Vagina (tissue), 2 donors: ENCODE results near the gene YTHDC2.

ENCODE experiments used
- POLR2A ChIP-seq, 2 donors: fragments of 450-650 bp; IDR thresholded peaks; one replicate each; pipeline ENCODE4 v1.6.1; 2017; ENCODE audit warnings: antibody characterized with exemption in 2 of 2, mild to moderate bottlenecking in 2 of 2, moderate library complexity in 2 of 2
- POLR2AphosphoS5 ChIP-seq, 2 donors: sonication (generic); formaldehyde crosslinking; IDR thresholded peaks; one replicate each; pipeline ENCODE4 v1.9.0; 2017; ENCODE audit warnings: antibody characterized with exemption in 2 of 2, mild to moderate bottlenecking in 2 of 2, low read depth in 1 of 2; ENCODE audit not compliant: insufficient read depth in 1 of 2
- TF ChIP-seq, protein P1 (sequence below), 3 experiments: fragments of 450-650 bp in 2 of 3; fragments of 200-600 bp in 1 of 3; sonication (generic) in 1 of 3; IDR thresholded peaks; one replicate each; pipeline ENCODE4 v1.5.1; 2017 to 2019; ENCODE audit warnings: antibody characterized with exemption in 3 of 3, mild to moderate bottlenecking in 2 of 3, moderate library complexity in 2 of 3

DNA sequence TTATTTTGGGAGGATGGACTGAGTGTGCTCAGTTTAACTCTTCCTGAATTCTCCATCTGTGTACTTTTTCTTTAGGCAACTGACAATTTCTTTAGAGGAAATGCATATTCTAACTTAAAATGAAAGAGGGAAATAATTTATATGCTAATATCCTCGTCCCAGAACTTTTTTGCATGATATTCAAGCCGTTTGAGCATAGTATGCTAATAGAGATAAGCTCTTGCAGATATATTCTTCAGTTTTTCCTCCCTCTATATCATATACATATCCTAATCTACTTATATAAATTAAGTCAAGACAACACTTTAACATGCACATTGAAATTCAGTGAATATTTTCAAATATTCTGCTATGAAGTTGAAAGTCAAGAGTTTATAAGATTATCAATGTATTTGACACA lies 84.7 kb downstream of the YTHDC2 start:
- TF ChIP-seq, protein P1, sequence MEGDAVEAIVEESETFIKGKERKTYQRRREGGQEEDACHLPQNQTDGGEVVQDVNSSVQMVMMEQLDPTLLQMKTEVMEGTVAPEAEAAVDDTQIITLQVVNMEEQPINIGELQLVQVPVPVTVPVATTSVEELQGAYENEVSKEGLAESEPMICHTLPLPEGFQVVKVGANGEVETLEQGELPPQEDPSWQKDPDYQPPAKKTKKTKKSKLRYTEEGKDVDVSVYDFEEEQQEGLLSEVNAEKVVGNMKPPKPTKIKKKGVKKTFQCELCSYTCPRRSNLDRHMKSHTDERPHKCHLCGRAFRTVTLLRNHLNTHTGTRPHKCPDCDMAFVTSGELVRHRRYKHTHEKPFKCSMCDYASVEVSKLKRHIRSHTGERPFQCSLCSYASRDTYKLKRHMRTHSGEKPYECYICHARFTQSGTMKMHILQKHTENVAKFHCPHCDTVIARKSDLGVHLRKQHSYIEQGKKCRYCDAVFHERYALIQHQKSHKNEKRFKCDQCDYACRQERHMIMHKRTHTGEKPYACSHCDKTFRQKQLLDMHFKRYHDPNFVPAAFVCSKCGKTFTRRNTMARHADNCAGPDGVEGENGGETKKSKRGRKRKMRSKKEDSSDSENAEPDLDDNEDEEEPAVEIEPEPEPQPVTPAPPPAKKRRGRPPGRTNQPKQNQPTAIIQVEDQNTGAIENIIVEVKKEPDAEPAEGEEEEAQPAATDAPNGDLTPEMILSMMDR (IDR thresholded peaks at IDR 0.05) = no peak
- TF ChIP-seq POLR2A (IDR thresholded peaks at IDR 0.05) = no peak
- no peak for TF ChIP-seq POLR2AphosphoS5 (IDR thresholded peaks at IDR 0.05; ENCODE audit: insufficient read depth in 1 of 2, low read depth in 1 of 2)
